Ecto neural progenitor cell (in vitro differentiated cells): ENCODE data around the gene CLSTN2.

Experiments
- DNase-seq: peaks from one replicate; pipeline ENCODE4 v3.0.0-alpha.2; 2018; ENCODE audit warnings: low spot score

The CLSTN2 gene

GRCh38 chr3:140007081-140007480, 72.1 kb downstream of the CLSTN2 start:
- DNase-seq, result peak; percentile 29

GRCh38 chr3:140007911-140008869, 73.2 kb downstream of the CLSTN2 start:
- peak; percentile 27 for DNase-seq

DNA sequence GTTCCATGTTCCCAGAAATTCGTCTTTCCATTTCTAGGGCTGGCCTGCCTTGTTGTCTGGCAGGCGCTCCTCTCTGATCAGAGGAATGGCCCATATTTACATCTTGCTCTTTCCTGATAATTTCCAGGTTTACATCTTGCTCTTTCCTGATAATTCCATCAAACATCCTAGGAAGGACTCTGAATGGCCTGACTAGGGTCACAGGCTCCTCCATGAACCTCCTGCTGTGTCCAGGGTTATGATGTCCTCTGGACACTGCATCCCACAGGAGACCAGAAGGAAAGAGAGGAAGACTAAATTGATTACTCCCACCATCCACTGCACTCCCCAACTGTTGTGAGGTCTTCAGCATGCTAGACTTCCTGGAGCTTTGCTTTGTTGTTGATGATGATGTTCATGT, 75.4 kb downstream of the CLSTN2 start:
- DNase-seq, result peak; percentile 2

DNA sequence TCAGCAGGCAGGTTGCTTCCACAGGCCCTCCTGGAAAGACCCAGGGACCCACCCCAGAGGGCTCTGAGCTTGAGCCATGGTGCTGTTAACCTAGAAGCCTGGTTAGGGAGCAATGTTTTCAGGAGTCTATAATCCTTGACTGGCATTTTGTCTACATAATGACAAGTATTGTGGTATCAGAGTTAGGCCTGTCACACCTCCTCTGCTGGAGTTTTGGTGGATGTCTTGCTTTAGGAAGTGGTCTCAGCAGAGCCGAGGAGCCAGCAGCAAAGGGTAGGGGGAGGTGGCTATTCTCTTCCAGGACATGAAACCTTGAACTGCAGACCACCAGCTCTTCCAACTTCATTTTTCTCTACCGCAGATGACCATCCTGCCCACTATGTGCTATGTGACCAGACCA, 76.1 kb downstream of the CLSTN2 start:
- DNase-seq, result peak; percentile 1

DNA sequence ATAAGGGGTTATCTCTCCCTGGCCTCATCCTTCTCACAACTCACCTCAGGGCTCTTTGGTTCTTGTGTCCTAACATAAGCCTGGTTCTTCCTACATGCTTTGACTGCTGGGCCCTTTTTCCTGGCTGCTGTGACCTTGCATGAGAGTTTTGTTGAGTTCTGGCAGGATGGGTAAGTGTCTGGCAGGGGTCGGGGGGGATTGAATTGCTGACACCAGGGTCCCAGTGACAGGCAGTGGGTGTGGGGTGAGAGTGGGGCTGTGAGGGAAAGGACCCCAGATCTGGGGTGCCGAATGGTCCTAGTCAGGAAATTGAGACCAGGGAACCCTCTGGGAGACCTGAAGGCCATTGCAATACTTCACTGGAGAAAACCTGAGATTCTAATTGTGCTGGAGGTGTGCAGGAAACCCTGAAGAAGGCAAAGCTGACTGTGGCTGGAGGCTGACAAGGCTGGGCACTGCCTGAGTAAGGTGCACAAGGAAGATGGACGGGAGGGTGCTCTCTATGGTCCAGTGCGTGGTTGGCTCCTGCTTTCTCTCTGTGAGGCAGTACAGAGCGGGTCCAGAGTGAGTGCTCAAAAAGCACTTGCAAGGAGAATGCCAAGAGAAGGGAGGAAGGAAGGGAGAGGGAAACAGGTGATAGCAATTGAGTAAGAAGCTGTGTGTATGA, 76.8 kb downstream of the CLSTN2 start:
- DNase-seq, result peak; percentile 28

DNA sequence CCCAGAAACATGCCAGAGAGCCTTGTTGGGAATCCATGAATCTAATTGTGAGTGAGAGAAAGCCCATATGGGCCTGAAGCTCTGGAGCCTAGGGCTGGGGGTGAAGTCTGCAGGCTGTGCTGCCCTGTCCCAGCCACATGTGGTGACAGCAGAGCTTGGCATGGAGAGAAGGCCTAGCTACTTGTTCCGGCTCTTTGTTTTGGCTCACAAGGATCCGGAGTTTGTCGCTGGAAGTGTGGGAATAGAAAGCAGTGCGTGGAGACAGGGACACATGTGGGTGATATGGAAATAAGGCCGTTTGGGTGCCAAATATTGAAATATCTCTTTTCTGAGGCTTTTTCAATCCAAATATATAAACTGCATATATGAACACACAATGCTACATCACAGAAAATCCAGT, 78.2 kb downstream of the CLSTN2 start:
- DNase-seq, result peak; percentile 26

DNA sequence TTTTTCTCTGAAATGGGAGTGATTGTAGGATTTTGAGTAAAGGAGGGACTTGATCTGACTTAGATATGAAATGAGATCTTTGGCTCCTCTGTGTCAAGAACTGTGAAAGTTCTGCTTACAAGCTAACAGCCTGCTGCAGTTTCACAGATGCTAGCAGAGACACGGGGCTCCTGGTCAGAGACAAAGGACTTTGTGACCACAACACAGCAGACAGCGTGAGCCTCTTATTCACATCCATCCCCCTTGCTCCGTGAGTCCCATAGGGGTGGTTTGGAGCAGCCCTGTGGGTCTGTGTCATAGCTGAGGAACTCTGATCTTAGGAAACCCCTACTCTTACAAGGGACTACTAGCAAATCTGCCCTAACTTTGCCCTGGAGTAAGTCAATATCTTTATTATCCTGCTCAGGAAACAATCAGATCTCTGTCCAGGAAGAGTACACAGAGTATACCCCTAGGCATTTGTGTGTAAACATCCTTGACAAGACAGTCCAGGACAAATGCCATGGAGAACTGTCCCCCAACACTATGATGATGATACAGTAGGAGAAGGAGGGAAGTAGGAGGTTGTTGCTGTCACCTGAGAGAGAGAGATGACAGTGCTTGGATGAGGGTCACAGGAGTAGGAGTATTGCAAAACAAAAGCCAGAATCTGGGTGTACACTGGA, 80.0 kb downstream of the CLSTN2 start:
- peak; percentile 31 for DNase-seq

DNA sequence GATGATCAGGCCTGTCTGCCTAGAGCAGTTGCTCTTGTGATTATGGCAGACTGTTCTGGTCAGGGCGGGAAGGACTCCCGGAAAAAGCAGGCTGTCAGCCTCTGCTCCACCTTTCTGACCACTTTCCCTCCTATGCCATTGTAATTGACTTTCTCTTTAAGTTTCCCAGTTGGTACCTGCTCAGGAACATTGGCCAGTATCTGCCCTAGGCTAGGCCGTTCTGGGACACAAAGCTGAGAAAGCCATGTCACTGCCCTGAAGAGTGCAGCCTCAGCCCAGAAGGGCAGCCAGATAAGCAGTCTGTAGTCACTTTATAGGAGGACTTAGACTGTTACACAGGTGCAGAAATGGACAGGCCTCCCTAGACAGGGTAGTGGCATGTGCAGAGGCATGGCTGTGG, 80.8 kb downstream of the CLSTN2 start:
- peak; percentile 25 for DNase-seq

DNA sequence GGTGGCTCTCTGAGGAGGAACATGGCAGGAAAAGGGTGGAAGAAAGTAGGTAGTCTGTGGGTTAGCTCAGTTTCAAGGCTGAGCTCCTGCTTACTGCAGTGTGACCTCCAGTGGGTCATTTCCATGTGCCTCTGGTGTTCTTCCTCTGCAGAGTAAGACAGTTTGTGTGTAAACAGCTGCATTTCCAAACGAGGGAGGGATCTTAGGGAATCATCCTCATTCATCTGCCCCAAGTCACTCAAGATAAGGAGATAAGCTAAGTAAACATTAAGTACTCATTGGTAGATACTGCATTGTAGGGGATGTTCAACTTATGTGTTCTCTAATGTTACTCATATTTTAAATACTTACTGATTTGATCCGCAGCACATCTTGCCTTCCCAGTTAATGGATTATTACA, 83.6 kb downstream of the CLSTN2 start:
- DNase-seq, result no peak

DNA sequence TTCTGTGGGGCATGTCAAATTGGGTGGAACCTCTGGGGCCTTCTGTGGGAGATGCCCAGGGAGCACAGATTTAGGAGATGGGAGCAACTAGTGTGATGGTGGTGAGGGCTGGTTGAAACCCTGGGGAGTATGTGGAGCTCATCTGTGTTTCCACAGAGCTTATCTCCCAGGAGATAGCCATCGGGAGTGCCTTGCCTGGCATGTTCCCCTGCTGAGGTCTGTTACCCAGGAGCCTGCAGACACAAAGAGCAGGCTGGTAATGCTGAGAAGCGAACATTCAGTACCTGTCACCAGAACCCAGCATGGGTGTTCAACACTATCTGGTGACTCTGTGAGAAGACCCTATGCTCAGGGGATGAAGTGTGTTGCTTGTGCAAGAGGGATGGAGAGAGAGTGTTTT, 85.0 kb downstream of the CLSTN2 start:
- no peak for DNase-seq

DNA sequence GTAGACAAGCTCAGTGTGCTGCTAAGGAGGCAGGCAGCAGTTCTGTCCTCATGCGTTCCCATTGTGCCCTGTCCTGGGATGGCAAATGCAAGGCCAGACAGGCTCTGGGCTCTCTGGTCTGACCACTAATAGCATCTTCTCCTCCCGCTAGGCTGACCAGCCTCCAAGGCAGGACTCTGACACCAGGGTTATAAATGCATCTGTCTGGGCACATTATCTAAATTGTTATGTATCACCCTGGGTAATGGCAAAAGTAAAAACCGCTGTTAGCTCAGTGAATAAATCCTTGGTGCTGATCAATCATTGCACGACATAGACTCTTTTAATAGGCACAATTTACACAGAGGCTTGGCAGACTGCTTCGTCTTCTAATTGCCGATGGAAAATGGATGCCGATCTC, 85.6 kb downstream of the CLSTN2 start:
- no peak for DNase-seq

GRCh38 chr3:140021269-140021668, 86.3 kb downstream of the CLSTN2 start:
- no peak for DNase-seq

GRCh38 chr3:140022066-140022770, 87.2 kb downstream of the CLSTN2 start:
- no peak for DNase-seq

DNA sequence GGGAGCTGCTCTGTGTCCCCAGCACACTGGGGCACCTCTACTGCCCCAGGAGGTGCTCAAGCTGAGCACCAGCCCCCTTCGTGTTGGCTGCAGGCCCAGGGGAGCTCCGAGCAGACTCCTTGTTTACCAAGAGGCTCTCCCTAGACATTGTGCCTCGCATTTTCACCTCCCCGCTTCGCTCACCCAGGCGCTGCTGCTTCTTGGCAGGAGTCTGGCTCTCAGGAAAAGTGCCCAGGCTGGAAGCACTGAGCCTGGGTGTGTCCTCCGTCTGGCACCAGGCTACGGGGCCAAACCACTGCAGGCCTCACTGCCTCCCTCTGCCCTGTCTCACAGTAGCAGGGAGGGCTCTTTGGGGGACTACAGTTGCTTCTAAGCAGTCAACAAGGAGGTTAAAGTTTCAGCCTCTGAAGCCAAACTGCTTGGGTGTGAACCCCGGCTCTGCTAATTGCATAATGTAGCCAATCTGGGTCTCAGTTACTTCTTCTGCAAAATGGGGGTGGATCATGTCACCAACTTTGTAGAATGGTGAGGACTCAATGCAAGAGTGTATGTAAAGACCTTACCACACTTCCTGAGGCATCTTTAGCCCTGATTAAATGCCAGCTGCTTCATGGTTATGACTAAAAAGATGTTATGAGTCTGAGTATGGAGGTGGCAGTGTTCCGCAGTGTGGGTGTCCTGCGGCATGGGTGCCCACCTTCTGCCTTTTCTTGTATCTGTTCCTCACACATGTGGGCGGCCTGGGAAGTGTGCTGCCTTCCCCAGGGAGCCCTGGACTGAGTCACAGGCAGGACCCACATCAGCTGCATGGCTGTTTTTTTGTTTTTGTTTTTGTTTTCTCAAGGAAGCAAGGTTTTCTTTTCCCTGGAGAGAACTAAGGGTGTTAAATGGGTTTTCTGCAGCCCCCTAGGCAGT, 88.9 kb downstream of the CLSTN2 start:
- DNase-seq, result no peak

DNA sequence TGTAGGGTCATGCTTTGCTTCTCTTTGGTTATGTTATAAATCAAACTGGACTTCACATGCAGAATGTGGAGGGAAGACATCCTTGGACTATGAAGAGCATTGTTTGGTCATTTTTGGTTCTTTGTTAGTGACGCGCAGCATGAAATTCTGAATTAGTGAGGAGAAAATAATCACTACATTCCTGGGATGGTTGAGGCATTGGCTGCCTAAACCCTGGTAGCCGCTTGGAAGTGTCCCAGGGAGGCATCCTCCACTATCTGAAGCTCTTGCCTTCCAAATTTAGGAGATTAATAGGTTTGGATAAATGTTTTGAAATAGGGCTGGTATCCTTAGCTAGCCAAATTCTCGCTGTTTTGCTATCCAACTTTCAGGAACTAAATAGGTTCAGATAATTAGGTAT, 96.2 kb downstream of the CLSTN2 start:
- DNase-seq, result no peak

DNA sequence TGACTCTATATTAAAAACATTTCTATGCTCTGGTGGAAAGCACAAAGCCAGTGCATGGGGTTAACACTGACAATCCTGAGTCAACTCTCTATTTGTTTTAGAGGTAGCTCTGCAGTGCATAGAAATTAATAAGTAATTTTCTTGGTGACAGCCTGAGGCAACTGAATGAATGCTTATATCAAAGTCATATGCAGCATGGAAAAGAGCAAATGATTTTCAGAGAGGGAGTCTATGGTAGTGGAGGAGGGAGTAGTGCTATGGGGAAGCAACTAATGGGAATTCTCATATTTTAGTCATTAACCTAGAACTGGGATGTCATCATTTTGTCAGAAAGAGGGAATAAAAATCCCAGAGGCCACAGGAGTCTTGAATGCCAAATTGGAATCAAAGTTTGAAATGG, 99.1 kb downstream of the CLSTN2 start:
- no peak for DNase-seq

GRCh38 chr3:140035871-140036270, 100.9 kb downstream of the CLSTN2 start:
- no peak for DNase-seq

GRCh38 chr3:140050396-140050795, 115.4 kb downstream of the CLSTN2 start:
- no peak for DNase-seq

GRCh38 chr3:140051019-140051957, 116.3 kb downstream of the CLSTN2 start:
- peak; percentile 43 for DNase-seq
